SK-N-SH (cell line): ENCODE results near the gene SSTR3. TPM values are rescaled to one million over a fixed set of nuclear protein-coding genes. Genes with fewer than 3 reads are reported as not detected.

Experiments
- CTCF ChIA-PET: fragments of 300-600, 350-600 bp; formaldehyde crosslinking; extraction: SDS; loops from one replicate; lab custom pipeline; 2021; lab: Yijun Ruan, JAX
- POLR2A ChIA-PET: fragments of 350-600 bp; sonication (Branson Sonifier 250); formaldehyde crosslinking; extraction: SDS; loops from one replicate; lab custom pipeline; 2020; ENCODE audit warnings: antibody characterized with exemption, inconsistent platforms; lab: Yijun Ruan, JAX
- DNase-seq: peaks from one replicate; pipeline ENCODE4 v3.0.0; 2012
- H2AFZ ChIP-seq: fragments of 200-600 bp; sonication (generic); 2 replicates; pipeline ENCODE4 v1.8.1; 2016; ENCODE audit warnings: antibody characterized with exemption, mild to moderate bottlenecking, low read depth
- H3F3A ChIP-seq: fragments of 200-600 bp; sonication (generic); replicated peaks from 2 replicates; pipeline ENCODE3; 2016; ENCODE audit warnings: antibody characterized with exemption, mild to moderate bottlenecking; ENCODE audit not compliant: insufficient read depth
- H3K27ac ChIP-seq, 2 experiments: fragments of 200-500 bp in 1 of 2; fragments of 200-600 bp in 1 of 2; sonication (Bioruptor generic) in 1 of 2; sonication (generic), shearing (Covaris generic) in 1 of 2; 2 replicates each; pipeline versions ENCODE4 v1.5.1 to v1.6.1; 2014 to 2016; ENCODE audit warnings: low read depth in 2 of 2, inconsistent platforms in 1 of 2, low read length in 1 of 2, mild to moderate bottlenecking in 1 of 2, mixed read lengths in 1 of 2
- H3K27me3 ChIP-seq: fragments of 200-600 bp; sonication (generic), shearing (Covaris generic); 2 replicates; pipeline ENCODE4 v1.6.1; 2016; ENCODE audit warnings: mixed run types; ENCODE audit not compliant: insufficient read depth
- H3K36me3 ChIP-seq, 2 experiments: fragments of 200-500 bp in 1 of 2; fragments of 200-600 bp in 1 of 2; sonication (Bioruptor generic) in 1 of 2; sonication (generic) in 1 of 2; replicated peaks in 1 of 2; 2 replicates each; pipeline versions ENCODE3 to v1.5.1; 2014 to 2016; ENCODE audit warnings: low read length in 1 of 2, mild to moderate bottlenecking in 1 of 2; ENCODE audit not compliant: insufficient read depth in 2 of 2, control insufficient read depth in 1 of 2
- H3K4me1 ChIP-seq, 2 experiments: fragments of 200-500 bp in 1 of 2; fragments of 200-600 bp in 1 of 2; sonication (Bioruptor generic) in 1 of 2; sonication (generic), shearing (Covaris generic) in 1 of 2; 2 replicates each; pipeline versions ENCODE4 v1.5.1 to v1.6.1; 2014 to 2016; ENCODE audit warnings: low read depth in 1 of 2, low read length in 1 of 2, mixed run types in 1 of 2; ENCODE audit not compliant: insufficient read depth in 2 of 2, control insufficient read depth in 1 of 2
- H3K4me2 ChIP-seq: fragments of 200-600 bp; sonication (generic), shearing (Covaris generic); 2 replicates; pipeline ENCODE4 v1.6.1; 2017; ENCODE audit warnings: mixed run types
- H3K4me3 ChIP-seq, 2 experiments: fragments of 200-500 bp in 1 of 2; fragments of 200-600 bp in 1 of 2; sonication (Bioruptor generic) in 1 of 2; sonication (generic), shearing (Covaris generic) in 1 of 2; 2 replicates each; pipeline versions ENCODE4 v1.5.1 to v1.8.1; 2014 to 2016; ENCODE audit warnings: low read depth in 2 of 2, inconsistent platforms in 1 of 2, low read length in 1 of 2, mild to moderate bottlenecking in 1 of 2, mixed read lengths in 1 of 2, moderate library complexity in 1 of 2
- H3K79me2 ChIP-seq: fragments of 200-600 bp; sonication (generic); 2 replicates; pipeline ENCODE4 v1.8.1; 2017; ENCODE audit warnings: mild to moderate bottlenecking; ENCODE audit not compliant: insufficient read depth
- H3K9ac ChIP-seq: fragments of 200-600 bp; sonication (generic); 2 replicates; pipeline ENCODE4 v1.6.1; 2017; ENCODE audit warnings: mixed run types
- H3K9me2 ChIP-seq: fragments of 200-600 bp; sonication (generic); 2 replicates; pipeline ENCODE4 v1.6.1; 2017; ENCODE audit warnings: mixed run types
- H3K9me3 ChIP-seq: fragments of 200-600 bp; sonication (generic); 2 replicates; pipeline ENCODE4 v1.6.1; 2017; ENCODE audit warnings: mixed run types, mild to moderate bottlenecking, moderate library complexity
- H4K20me1 ChIP-seq: fragments of 200-600 bp; sonication (generic); 2 replicates; pipeline ENCODE4 v1.6.1; 2017; ENCODE audit warnings: mild to moderate bottlenecking, mixed run types; ENCODE audit not compliant: insufficient read depth
- EP300 ChIP-seq, 2 experiments: IDR thresholded peaks; 2 replicates each; pipeline versions ENCODE4 v1.4.0 to v1.6.1; 2012; ENCODE audit warnings: borderline replicate concordance in 1 of 2, low read depth in 1 of 2, low read length in 1 of 2
- FOSL2 ChIP-seq: IDR thresholded peaks from 2 replicates; pipeline ENCODE4 v1.4.0; 2012; ENCODE audit warnings: low read depth, mild to moderate bottlenecking, moderate library complexity, borderline replicate concordance
- FOXJ3 ChIP-seq: sonication (generic); formaldehyde crosslinking; IDR thresholded peaks from 2 replicates; pipeline ENCODE4 v1.5.1; 2020; ENCODE audit warnings: mild to moderate bottlenecking, missing genetic modification reagents
- IRF3 ChIP-seq: fragments of 150-350 bp; IDR thresholded peaks from 2 replicates; pipeline ENCODE4 v1.6.1; 2016; ENCODE audit warnings: mild to moderate bottlenecking, low read depth, low read length
- JUND ChIP-seq: IDR thresholded peaks from 2 replicates; pipeline ENCODE4 v1.4.0; 2012
- POLR2AphosphoS5 ChIP-seq: IDR thresholded peaks from 2 replicates; pipeline ENCODE4 v1.6.1; 2012; ENCODE audit warnings: low read depth, low read length
- RXRA ChIP-seq: IDR thresholded peaks from 2 replicates; pipeline ENCODE4 v1.4.0; 2012; ENCODE audit warnings: low read depth, mild to moderate bottlenecking, borderline replicate concordance
- USF2 ChIP-seq: fragments of 150-350 bp; IDR thresholded peaks from 2 replicates; pipeline ENCODE4 v1.6.1; 2017; ENCODE audit warnings: antibody characterized with exemption, low read length, low read depth, borderline replicate concordance
- YY1 ChIP-seq: IDR thresholded peaks from 2 replicates; pipeline ENCODE4 v1.4.0; 2012; ENCODE audit warnings: low read depth, mild to moderate bottlenecking
- ZBTB33 ChIP-seq: IDR thresholded peaks from 2 replicates; pipeline ENCODE4 v1.4.0; 2012; ENCODE audit warnings: low read depth, borderline replicate concordance
- WGBS: methylation state at CpG from one replicate; pipeline ENCODE4 v1.1.6; 2017; ENCODE audit warnings: low lambda C conversion rate; 5-methylcytosine and 5-hydroxymethylcytosine counted together
- polyA plus RNA-seq, 3 experiments: library from polyadenylated mRNA; depleted of rRNA; stranded (reverse); fragments of >200 nt; gene quantifications; 2 replicates each; pipeline ENCODE4 v1.2.3, GENCODE V29; 2012
- TF ChIP-seq, protein P1 (sequence below): IDR thresholded peaks from 2 replicates; pipeline ENCODE4 v1.6.1; 2012; ENCODE audit warnings: mild to moderate bottlenecking, low read depth, low read length, moderate library complexity
- TF ChIP-seq, protein P2 (sequence below): fragments of 200-600 bp; sonication (generic); IDR thresholded peaks from 2 replicates; pipeline ENCODE4 v1.6.1; 2017; ENCODE audit warnings: antibody characterized with exemption, mild to moderate bottlenecking, moderate library complexity

SSTR3 gene
- polyA plus RNA-seq, 1 of the 3 experiments (the other 2 are of a cell fraction): not detected

GRCh38 chr22:37260155-37260795 lies 48.0 kb upstream of the SSTR3 start:
- ChIA-PET POLR2A (no interaction called here), CTCF (interaction anchor here (0.6 to 4.8 kb wide), 42 partner anchors 10 to 713 kb away, joined by 3 to 124 read pairs (median 4); partner anchors contain the start of genes CYTH4, LGALS1 and RAC2)
- Histone ChIP-seq H2AFZ (0 out of 2 replicates have a peak overlapping the region, but pooled peaks have one; percentile 5), H4K20me1 (no peaks in the 10 kb centered on the region), H3K27me3 (no peaks in the 10 kb centered on the region), H3K27ac (no peak overlapping the region), H3K9me2 (no peaks in the 10 kb centered on the region), H3K9me3 (no peaks in the 10 kb centered on the region), H3K4me1 (peaks cover 3 to 6% of the 10 kb centered on the region in 2 experiments; a peak in 3 of 4 replicates), H3F3A (peaks cover 4% of the 10 kb centered on the region), H3K4me2 (no peak overlapping the region), H3K9ac (no peak overlapping the region), H3K79me2 (no peaks in the 10 kb centered on the region), H3K36me3 (no peaks in the 10 kb centered on the region), H3K4me3 (no peak overlapping the region)
- TF ChIP-seq JUND: no peak
- no peak for TF ChIP-seq POLR2AphosphoS5
- no peak for TF ChIP-seq ZBTB33
- no peak for TF ChIP-seq YY1
- no peak for TF ChIP-seq FOXJ3
- TF ChIP-seq, protein P1, sequence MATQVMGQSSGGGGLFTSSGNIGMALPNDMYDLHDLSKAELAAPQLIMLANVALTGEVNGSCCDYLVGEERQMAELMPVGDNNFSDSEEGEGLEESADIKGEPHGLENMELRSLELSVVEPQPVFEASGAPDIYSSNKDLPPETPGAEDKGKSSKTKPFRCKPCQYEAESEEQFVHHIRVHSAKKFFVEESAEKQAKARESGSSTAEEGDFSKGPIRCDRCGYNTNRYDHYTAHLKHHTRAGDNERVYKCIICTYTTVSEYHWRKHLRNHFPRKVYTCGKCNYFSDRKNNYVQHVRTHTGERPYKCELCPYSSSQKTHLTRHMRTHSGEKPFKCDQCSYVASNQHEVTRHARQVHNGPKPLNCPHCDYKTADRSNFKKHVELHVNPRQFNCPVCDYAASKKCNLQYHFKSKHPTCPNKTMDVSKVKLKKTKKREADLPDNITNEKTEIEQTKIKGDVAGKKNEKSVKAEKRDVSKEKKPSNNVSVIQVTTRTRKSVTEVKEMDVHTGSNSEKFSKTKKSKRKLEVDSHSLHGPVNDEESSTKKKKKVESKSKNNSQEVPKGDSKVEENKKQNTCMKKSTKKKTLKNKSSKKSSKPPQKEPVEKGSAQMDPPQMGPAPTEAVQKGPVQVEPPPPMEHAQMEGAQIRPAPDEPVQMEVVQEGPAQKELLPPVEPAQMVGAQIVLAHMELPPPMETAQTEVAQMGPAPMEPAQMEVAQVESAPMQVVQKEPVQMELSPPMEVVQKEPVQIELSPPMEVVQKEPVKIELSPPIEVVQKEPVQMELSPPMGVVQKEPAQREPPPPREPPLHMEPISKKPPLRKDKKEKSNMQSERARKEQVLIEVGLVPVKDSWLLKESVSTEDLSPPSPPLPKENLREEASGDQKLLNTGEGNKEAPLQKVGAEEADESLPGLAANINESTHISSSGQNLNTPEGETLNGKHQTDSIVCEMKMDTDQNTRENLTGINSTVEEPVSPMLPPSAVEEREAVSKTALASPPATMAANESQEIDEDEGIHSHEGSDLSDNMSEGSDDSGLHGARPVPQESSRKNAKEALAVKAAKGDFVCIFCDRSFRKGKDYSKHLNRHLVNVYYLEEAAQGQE: no peak
- TF ChIP-seq IRF3: no peak
- TF ChIP-seq FOSL2: no peak
- no peak for TF ChIP-seq USF2
- TF ChIP-seq RXRA: no peak
- TF ChIP-seq, protein P2, sequence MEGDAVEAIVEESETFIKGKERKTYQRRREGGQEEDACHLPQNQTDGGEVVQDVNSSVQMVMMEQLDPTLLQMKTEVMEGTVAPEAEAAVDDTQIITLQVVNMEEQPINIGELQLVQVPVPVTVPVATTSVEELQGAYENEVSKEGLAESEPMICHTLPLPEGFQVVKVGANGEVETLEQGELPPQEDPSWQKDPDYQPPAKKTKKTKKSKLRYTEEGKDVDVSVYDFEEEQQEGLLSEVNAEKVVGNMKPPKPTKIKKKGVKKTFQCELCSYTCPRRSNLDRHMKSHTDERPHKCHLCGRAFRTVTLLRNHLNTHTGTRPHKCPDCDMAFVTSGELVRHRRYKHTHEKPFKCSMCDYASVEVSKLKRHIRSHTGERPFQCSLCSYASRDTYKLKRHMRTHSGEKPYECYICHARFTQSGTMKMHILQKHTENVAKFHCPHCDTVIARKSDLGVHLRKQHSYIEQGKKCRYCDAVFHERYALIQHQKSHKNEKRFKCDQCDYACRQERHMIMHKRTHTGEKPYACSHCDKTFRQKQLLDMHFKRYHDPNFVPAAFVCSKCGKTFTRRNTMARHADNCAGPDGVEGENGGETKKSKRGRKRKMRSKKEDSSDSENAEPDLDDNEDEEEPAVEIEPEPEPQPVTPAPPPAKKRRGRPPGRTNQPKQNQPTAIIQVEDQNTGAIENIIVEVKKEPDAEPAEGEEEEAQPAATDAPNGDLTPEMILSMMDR: no peak
- no peak for TF ChIP-seq EP300 (IDR thresholded peaks at IDR 0.05; ENCODE audit: borderline replicate concordance in 1 of 2, low read depth in 1 of 2, low read length in 1 of 2)
- DNase-seq: no peak
- 73% methylated on average over 15 of the region's 15 CpGs for WGBS
